Measurements from ENCODE around the gene ATRN.

DNA sequence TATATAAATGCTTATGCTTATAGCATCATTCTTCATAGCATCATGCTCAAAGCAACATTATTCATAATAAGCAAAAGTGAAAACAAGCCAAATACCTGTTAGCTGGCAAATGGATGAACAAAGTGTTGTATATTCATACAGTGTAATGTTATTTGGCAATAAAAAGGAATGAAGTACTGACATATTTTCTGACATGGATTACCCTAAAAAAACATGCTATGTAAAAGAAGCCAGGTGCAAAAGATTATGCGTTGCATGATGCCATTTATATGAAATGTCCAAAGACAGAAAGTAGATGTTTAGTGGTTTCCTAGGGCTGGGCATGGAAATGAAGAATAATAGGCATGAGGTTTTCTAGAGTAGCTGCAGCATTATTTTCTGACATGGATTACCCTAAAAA lies 115.3 kb downstream of the ATRN start:
- TF ChIP-seq SP2 (tag by site-specific recombination; IDR thresholded peaks at IDR 0.05) (no peak), ZSCAN5A (tag by site-specific recombination; IDR thresholded peaks at IDR 0.05) (no peak), ZNF274 (IDR thresholded peaks at IDR 0.05; ENCODE audit: low read length) (no peak), ZNF274 (tag by site-specific recombination; IDR thresholded peaks at IDR 0.05; ENCODE audit: borderline replicate concordance) (no peak), ZNF114 (tag by site-specific recombination; IDR thresholded peaks at IDR 0.05) (no peak), ZNF302 (tag by site-specific recombination; IDR thresholded peaks at IDR 0.05; ENCODE audit: low read depth) (no peak), ZNF138 (tag by site-specific recombination; IDR thresholded peaks at IDR 0.05; ENCODE audit: borderline replicate concordance) (no peak), ZNF10 (tag by site-specific recombination; IDR thresholded peaks at IDR 0.05) (no peak)
